ENCODE measurements around the gene ZNF227.

GRCh38 chr19:44280916-44281315 is 68.6 kb downstream of the ZNF227 start:
- TF ChIP-seq CTCF (conservative IDR thresholded peaks at IDR 0.05) (no peak), EZH2 (IDR thresholded peaks at IDR 0.05; ENCODE audit: low read depth) (no peak)

All from PC-9 (cell line).